ENCODE measurements around the gene JDP2. TPM values are rescaled to one million over a fixed set of nuclear protein-coding genes. Genes with fewer than 3 reads are reported as not detected.
A peak's percentile ranks its signal among the peaks of the same experiment; 100 is the strongest.
"Not testable (repeated sequence)": the region's sequence is repeated elsewhere in the genome, so short reads cannot be mapped to it uniquely, and the experiment has no call there.

Gene JDP2, protein sequence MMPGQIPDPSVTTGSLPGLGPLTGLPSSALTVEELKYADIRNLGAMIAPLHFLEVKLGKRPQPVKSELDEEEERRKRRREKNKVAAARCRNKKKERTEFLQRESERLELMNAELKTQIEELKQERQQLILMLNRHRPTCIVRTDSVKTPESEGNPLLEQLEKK
- 100 to 1,000 TPM in 1 of 3 donors, 10 to 100 TPM in 2; 10.9 to 149 (median 49.8) TPM for polyA plus RNA-seq

- WGBS, 3 donors: 1% methylated on average over 52 to 91 of the region's 93 CpGs
- peak within 1 kb of the TSS; percentile 34 for H3K27ac ChIP-seq (ENCODE audit: low read depth, low read length)
Measured at GRCh38 chr14:75427482-75428229, at the start of gene JDP2. Gene JDP2 (plus strand): TSS chr14:75428022. CDS start chr14:75437921, 9,899 bp downstream.

DNA sequence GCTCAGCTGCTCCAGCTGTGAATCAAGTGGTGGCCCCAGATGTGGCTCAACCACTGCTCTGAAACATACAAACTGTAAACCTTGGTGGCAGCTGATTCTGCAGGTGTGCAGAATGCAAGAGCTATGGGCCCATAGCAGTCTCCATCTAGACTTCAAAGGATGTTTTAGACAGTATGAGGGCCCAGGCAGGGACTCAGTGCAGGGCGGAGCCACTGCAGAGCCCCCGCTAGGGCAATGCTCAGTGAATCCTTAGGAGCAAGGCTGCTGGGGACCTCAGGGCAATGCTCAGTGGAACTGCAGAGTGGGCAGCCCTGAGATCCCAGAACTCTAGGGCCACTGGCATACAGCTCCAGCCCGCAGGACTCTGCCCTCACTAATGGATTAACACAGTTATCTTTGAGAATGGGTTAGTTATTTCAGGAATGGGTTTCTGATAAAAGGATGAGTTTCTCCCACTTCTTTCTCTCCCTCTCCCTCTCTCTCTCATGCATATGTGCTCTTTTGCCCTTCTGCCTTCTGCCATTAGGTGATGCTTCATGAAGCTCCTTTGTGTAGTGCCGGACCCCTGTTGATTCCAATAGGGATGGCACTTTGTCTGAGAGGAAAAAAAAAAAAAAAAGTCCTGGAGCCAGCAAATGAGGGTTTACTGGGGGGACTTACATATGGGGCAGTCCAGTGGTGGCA is 48.4 kb upstream of the JDP2 start:
- no peak overlapping the region for H3K27ac ChIP-seq (ENCODE audit: low read depth, low read length)
- WGBS, 3 donors: 94% methylated on average over 4 of the region's 4 CpGs

GRCh38 chr14:75379930-75380270 is 47.9 kb upstream of the JDP2 start:
- WGBS, 3 donors: 92 to 100% (median 97%) methylated on average over 1 of the region's 1 CpG
- no peak overlapping the region for H3K27ac ChIP-seq (ENCODE audit: low read depth, low read length)

- WGBS, 3 donors: 63 to 68% (median 65%) methylated on average over 2 of the region's 2 CpGs
- no peak overlapping the region for H3K27ac ChIP-seq (ENCODE audit: low read depth, low read length)
Measured at GRCh38 chr14:75380656-75381055, 47.2 kb upstream of the JDP2 start.

DNA sequence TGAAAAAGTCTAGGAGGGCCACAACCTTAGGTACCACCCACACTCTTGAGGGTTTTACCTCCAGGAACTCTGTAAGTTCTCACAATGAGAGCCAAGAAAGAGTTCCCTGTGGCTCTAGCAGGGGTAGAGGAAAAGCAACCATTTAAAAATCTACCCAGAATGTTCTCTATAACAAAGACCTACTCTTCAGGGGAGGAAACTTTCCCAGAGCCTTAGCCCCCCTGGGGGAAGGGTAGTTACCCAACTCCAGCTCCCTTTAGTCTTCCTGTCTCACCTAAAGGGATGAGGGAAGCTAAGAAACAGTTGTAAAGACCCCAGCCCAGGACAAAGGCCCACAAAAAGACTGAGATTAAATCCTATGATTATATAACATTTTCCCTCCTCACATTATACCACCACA is 46.2 kb upstream of the JDP2 start:
- no peak overlapping the region for H3K27ac ChIP-seq (ENCODE audit: low read depth, low read length)

DNA sequence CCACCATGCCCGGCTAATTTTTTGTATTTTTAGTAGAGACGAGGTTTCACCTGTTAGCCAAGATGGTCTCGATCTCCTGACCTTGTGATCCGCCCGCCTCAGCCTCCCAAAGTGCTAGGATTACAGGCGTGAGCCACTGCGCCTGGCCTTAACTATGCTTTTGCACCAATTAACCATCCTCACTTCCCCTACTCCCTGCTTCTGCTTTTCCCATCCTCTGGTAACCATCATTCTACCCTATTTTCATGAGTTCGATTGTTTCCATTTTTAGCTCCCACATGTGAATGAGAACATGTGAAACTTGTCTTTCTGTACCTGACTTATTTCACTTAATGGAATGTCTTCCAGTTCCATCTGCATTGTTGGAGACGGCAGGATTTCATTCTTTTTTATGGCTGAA is 44.6 kb upstream of the JDP2 start:
- H3K27ac ChIP-seq (ENCODE audit: low read depth, low read length): not testable (repeated sequence)
- 87 to 91% (median 89%) methylated on average over 8 to 9 of the region's 9 CpGs for WGBS, 3 donors

DNA sequence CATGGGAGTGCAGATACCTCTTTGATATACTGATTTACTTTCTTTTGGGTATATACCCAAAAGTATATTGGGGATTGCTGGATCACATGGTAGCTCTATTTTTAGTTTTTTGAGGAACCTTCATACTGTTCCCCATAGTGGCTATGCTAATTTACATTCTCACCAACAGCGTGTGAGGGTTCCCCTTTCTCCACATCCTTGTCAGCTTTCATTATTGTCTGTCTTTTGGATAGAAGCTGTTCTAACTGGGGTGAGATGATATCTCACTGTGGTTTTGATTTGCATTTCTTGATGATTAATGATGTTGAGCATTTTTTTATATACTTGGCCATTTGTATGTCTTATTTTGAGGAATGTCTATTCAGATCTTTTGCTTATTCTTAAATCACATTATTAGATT is 44.1 kb upstream of the JDP2 start:
- WGBS, 3 donors: 45 to 91% (median 67%) methylated on average over 1 of the region's 1 CpG

GRCh38 chr14:75389679-75390078 is 38.1 kb upstream of the JDP2 start:
- no peak overlapping the region for H3K27ac ChIP-seq (ENCODE audit: low read depth, low read length)
- WGBS, 3 donors: 83 to 86% (median 85%) methylated on average over 3 of the region's 3 CpGs

More for the DNA sequence above, 44.1 kb upstream of the JDP2 start:
- no peak overlapping the region for H3K27ac ChIP-seq (ENCODE audit: low read depth, low read length)

- WGBS, 3 donors: 73 to 84% (median 78%) methylated on average over 3 of the region's 3 CpGs
- H3K27ac ChIP-seq (ENCODE audit: low read depth, low read length): no peak overlapping the region
Measured at GRCh38 chr14:75390183-75390582, 37.6 kb upstream of the JDP2 start.

DNA sequence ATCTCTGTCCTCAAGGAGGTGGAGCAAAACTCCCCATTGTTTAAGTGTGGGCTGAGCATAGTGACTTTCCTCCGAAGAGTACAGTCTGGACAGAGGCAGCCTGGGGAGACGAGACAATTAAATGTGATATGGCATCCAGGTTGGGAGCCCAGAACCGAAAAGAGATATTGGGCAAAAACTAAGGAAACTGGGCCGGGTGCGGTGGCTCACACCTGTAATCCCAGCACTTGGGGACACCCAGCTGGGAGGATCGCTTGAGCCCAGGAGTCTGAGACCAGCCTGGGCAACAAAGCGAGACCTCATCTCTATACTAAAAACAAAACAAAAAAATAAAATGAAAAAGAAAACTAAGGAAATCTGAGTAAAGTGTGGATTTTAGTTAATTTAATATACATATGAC is 35.9 kb upstream of the JDP2 start:
- 88 to 92% (median 89%) methylated on average over 7 of the region's 7 CpGs for WGBS, 3 donors
- H3K27ac ChIP-seq (ENCODE audit: low read depth, low read length): no peak overlapping the region

DNA sequence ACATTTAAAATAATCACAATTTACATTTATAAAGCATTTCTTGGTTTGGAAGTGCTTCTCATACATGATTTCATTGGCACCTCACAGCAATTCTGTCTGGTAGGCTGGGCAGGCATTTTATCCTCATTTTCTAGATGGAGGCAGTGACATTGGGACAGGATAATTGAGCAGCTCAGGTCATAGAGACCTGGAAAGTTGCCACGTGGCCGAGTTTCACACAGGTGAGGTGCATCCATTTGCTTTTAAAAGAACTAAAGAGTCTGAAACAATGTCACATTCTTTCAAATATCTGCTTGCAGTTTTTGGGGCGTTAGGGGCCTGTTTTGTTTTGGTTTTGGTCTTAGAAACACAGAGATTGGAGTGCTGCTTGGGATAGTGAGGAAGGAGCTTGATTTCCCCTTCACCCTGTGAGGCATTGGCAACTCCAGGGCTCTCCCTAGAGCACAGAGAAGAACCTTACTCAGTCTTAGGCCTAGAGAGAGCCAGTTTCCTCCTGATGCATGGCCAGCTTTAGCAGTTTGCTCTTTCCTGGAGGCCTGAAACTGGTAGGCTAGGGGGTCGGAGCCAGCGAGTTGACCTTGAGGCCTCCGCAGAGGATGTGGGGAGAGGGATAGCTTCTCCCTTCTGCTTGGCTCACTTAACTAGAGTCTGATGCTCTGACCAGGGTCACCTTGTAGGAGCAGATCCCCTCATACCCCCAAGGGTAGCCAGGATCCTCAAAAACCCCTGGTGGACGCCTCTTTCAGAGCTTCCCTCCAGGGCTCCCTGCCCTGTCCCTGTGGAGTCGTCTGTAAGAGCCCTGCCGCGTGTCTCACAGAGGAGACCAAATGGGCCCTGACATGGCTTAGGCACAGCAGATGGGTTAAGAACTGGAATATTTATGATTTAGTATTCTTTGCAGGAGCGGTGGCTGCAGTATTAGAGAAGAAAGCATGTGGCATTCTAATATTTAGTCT is 34.9 kb upstream of the JDP2 start:
- WGBS, 3 donors: 77 to 87% (median 85%) methylated on average over 11 of the region's 11 CpGs
- H3K27ac ChIP-seq (ENCODE audit: low read depth, low read length): no peak overlapping the region

GRCh38 chr14:75393794-75394193 is 34.0 kb upstream of the JDP2 start:
- WGBS, 3 donors: 87 to 94% (median 94%) methylated on average over 9 of the region's 9 CpGs
- no peak overlapping the region for H3K27ac ChIP-seq (ENCODE audit: low read depth, low read length)

DNA sequence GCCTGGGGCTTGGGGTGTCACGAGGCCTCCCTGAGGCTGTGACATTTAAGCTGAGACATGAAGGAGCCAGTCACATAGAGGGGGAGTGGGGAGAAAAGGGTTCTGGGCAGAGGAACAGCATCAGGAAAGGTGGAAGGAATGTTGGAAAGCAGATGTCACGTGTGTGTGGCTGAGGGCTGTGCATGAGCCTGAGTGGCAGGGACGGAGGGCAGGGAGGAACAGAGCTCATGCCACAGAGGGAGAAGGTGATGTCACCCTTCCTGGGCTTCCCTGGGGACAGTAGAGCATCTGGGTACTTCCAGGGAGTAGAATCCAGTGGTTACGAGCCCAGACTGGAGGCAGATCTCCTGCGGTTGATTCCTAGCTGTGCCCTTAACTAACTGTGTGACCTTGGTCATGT is 32.0 kb upstream of the JDP2 start:
- 83 to 89% (median 85%) methylated on average over 5 of the region's 5 CpGs for WGBS, 3 donors
- H3K27ac ChIP-seq (ENCODE audit: low read depth, low read length): no peak overlapping the region

DNA sequence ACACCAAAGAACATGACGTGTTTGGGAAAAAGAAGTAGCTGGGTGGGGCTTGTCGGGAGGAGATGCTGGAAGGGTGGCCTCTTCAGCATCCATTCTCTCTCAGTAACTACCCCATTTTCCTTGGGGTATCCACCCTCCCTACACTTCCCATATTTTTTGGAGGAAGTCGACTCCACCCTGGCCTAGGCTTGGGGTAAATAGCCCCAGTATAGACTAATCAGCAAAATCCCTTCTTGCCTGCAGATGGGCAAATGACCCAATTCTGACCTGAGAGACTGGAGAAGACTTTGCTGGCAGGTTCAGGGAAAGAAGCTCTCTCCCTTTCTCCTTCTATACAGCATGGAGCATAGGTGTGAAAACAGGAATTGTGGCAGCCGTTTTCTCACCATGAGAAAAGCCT is 28.5 kb upstream of the JDP2 start:
- 83 to 91% (median 87%) methylated on average over 4 of the region's 4 CpGs for WGBS, 3 donors
- no peak overlapping the region for H3K27ac ChIP-seq (ENCODE audit: low read depth, low read length)

GRCh38 chr14:75399843-75400775 is 27.7 kb upstream of the JDP2 start:
- no peak overlapping the region for H3K27ac ChIP-seq (ENCODE audit: low read depth, low read length)
- WGBS, 3 donors: 14 to 23% (median 19%) methylated on average over 7 of the region's 7 CpGs

DNA sequence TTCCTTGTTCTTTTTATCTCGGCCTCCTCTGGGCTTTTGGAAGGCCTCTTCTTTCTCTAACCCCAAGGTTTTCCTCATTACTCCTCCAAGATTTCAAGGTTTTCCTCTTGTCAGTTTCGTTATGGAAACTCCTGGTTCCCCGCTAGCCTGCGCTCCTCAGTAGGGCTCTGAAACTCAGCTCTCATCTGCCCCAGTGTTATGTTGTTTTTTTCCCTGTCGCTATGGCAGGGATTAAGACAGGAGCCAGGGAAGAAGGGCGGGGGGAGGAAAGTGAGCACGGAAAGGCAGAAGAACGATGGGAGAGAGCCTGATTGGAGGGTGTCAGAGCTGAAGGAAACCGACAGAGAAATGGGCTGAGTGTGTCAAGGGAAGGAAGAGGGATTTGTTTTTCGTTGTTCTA is 26.5 kb upstream of the JDP2 start:
- 42 to 82% (median 47%) methylated on average over 10 of the region's 10 CpGs for WGBS, 3 donors
- no peak overlapping the region for H3K27ac ChIP-seq (ENCODE audit: low read depth, low read length)

- 95% methylated on average over 5 of the region's 5 CpGs for WGBS, 3 donors
- H3K27ac ChIP-seq (ENCODE audit: low read depth, low read length): no peak overlapping the region
Measured at GRCh38 chr14:75402867-75403413, 24.9 kb upstream of the JDP2 start.

Measured in adipose tissue (tissue), 3 donors.